K562 (cell line): ENCODE measurements around the gene PPP4C. TPM values are rescaled to one million over a fixed set of nuclear protein-coding genes. Genes with fewer than 3 reads are reported as not detected.

Experiments used
- ARID1B ChIP-seq: fragments of 450-650 bp; IDR thresholded peaks from 2 replicates; pipeline ENCODE4 v1.6.1; 2016; ENCODE audit warnings: antibody characterized with exemption, mild to moderate bottlenecking, inconsistent platforms
- ARID3A ChIP-seq: IDR thresholded peaks from 2 replicates; pipeline ENCODE4 v1.6.1; 2012; ENCODE audit warnings: low read depth, low read length, improper control_type of control experiment, borderline replicate concordance
- CBX8 ChIP-seq: fragments of 200-600 bp; sonication (generic); IDR thresholded peaks from 2 replicates; pipeline ENCODE4 v1.6.1; 2012; ENCODE audit warnings: borderline replicate concordance, mixed run types, low read depth, mild to moderate bottlenecking, moderate library complexity, mixed read lengths, low read length, control low read depth, inconsistent platforms; ENCODE audit not compliant: poor library complexity, severe bottlenecking; ENCODE audit errors: extremely low read depth
- CC2D1A ChIP-seq: fragments of 450-650 bp; IDR thresholded peaks from 2 replicates; pipeline ENCODE4 v1.6.1; 2017; ENCODE audit warnings: mild to moderate bottlenecking
- CHD1 ChIP-seq: fragments of 200-600 bp; sonication (generic); IDR thresholded peaks from one replicate; pipeline ENCODE4 v1.6.1; 2012; ENCODE audit warnings: mild to moderate bottlenecking, moderate library complexity, low read length, inconsistent platforms
- CTCF ChIP-seq, 3 experiments: IDR thresholded peaks in 2 of 3; conservative IDR thresholded peaks in 1 of 3; 2 replicates each; pipeline ENCODE4 v1.5.1; 2011 to 2012; ENCODE audit warnings: low read length in 3 of 3, mild to moderate bottlenecking in 3 of 3, control low read depth in 2 of 3, improper control_type of control experiment in 1 of 3, inconsistent platforms in 1 of 3, low read depth in 1 of 3, mixed read lengths in 1 of 3, moderate library complexity in 1 of 3; ENCODE audit not compliant: insufficient read depth in 2 of 3
- FOXA1 ChIP-seq: fragments of 450-650 bp; IDR thresholded peaks from 2 replicates; pipeline ENCODE4 v1.6.1; 2016; ENCODE audit warnings: mild to moderate bottlenecking, borderline replicate concordance
- FOXK2 ChIP-seq, 2 experiments: fragments of 450-650 bp; IDR thresholded peaks in 1 of 2; conservative IDR thresholded peaks in 1 of 2; 2 replicates each; pipeline ENCODE4 v1.6.1; 2016; ENCODE audit warnings: low read depth in 2 of 2, mild to moderate bottlenecking in 1 of 2
- RFX7 ChIP-seq: fragments of 250-450 bp; sonication (Bioruptor Pico); IDR thresholded peaks from 2 replicates; pipeline ENCODE4 v1.5.1; 2021; ENCODE audit warnings: mild to moderate bottlenecking
- SMAD1 ChIP-seq: fragments of 150-350 bp; IDR thresholded peaks from 2 replicates; pipeline ENCODE4 v1.6.1; 2014; ENCODE audit warnings: low read length, low read depth; ENCODE audit not compliant: partially characterized antibody
- ZFP36 ChIP-seq: fragments of 150-350 bp; IDR thresholded peaks from 2 replicates; pipeline ENCODE4 v1.6.1; 2018; ENCODE audit warnings: low read length, low read depth; ENCODE audit not compliant: partially characterized antibody
- ZNF609 ChIP-seq: sonication (generic); formaldehyde crosslinking; IDR thresholded peaks from 2 replicates; pipeline ENCODE4 v1.8.1; 2023; ENCODE audit warnings: missing genetic modification reagents, mild to moderate bottlenecking, borderline replicate concordance
- ZNF668 ChIP-seq: fragments of 250-450 bp; sonication (Bioruptor Pico); IDR thresholded peaks from 2 replicates; pipeline ENCODE4 v1.8.0; 2022; ENCODE audit warnings: mild to moderate bottlenecking, inconsistent platforms
- polyA plus RNA-seq, 8 experiments: library from polyadenylated mRNA; depleted of rRNA in 4 of 8; stranded (reverse) in 5 of 8; unstranded in 3 of 8; fragments of >200 nt; fragmentation: Nextera tagmentation in 2 of 8; fragmentation: Illumina TruSeq in 1 of 8; extraction: Ambion mirVana in 2 of 8; extraction: Trizol in 1 of 8; gene quantifications; 2 replicates each; pipeline versions ENCODE4 v1.2.1 to v1.2.3, GENCODE V29; 2011 to 2014; ENCODE audit warnings: inconsistent platforms in 1 of 8, missing spikeins in 1 of 8
- total RNA-seq, 7 experiments: library from RNA; depleted of rRNA in 6 of 7; stranded (reverse); fragments of >200 nt in 6 of 7; fragmentation: Illumina TruSeq in 2 of 7; extraction: Trizol in 2 of 7; gene quantifications; 2 replicates each; pipeline versions ENCODE4 v1.2.1 to v1.2.3, GENCODE V29; 2011 to 2021; ENCODE audit warnings: low replicate concordance in 1 of 7

Gene PPP4C
- total and polyA plus RNA-seq, 9 of the 15 experiments (the other 6 are each of a cell fraction or from before 2014, with no cell fraction given): 3.5 to 183 (median 131) TPM

GRCh38 chr16:30041841-30042240 lies 34.0 kb upstream of the PPP4C start (continued):
- TF ChIP-seq CHD1: no peak
- TF ChIP-seq ARID3A: peak; percentile 81; the same call in 1 of the 2 replicates
- TF ChIP-seq SMAD1: no peak
- TF ChIP-seq CBX8: no peak
- 0 out of 2 replicates have a peak, but pooled peaks have one; percentile 30 for TF ChIP-seq CC2D1A
- no peak for TF ChIP-seq ZNF609 (CRISPR knock-in tag)
- TF ChIP-seq FOXK2 (conservative IDR thresholded peaks at IDR 0.05 in 1 of 2, IDR thresholded peaks at IDR 0.05 in 1 of 2; ENCODE audit: low read depth in 2 of 2): peak in 1 of 2 experiments; percentile 31; a peak in 1 of 4 replicates
- no peak for TF ChIP-seq RFX7
- no peak for TF ChIP-seq ARID1B
- no peak for TF ChIP-seq FOXA1
- TF ChIP-seq ZFP36: no peak
- no peak for TF ChIP-seq ZNF668
- TF ChIP-seq CTCF (IDR thresholded peaks at IDR 0.05 in 2 of 3, conservative IDR thresholded peaks at IDR 0.05 in 1 of 3; ENCODE audit: insufficient read depth in 2 of 3, low read depth in 1 of 3, low read length in 3 of 3): peak in 2 of 3 experiments; percentile 51 to 76; a peak in 5 of 6 replicates
